OCI-M2 (cell line): Measurements from ENCODE around the gene ARHGAP15.
A peak's percentile ranks its signal among the peaks of the same experiment; 100 is the strongest.

Source experiments
- DNase-seq: peaks from one replicate; lab custom pipeline; 2025; ENCODE audit not compliant: unreplicated experiment; lab: John Stamatoyannopoulos, UW

Gene ARHGAP15

GRCh38 chr2:143477714-143478443 lies 348.7 kb downstream of the ARHGAP15 start:
- no peak for DNase-seq

GRCh38 chr2:143480086-143480485 lies 350.9 kb downstream of the ARHGAP15 start:
- DNase-seq: no peak

GRCh38 chr2:143480601-143481236 lies 351.5 kb downstream of the ARHGAP15 start:
- no peak for DNase-seq

- no peak for DNase-seq
Measured at GRCh38 chr2:143481237-143481623, 352.0 kb downstream of the ARHGAP15 start.

- DNase-seq: no peak
Measured at GRCh38 chr2:143481733-143482132, 352.5 kb downstream of the ARHGAP15 start.

GRCh38 chr2:143482316-143482715 lies 353.1 kb downstream of the ARHGAP15 start:
- DNase-seq: no peak

- DNase-seq: no peak
Measured at GRCh38 chr2:143482771-143483170, 353.6 kb downstream of the ARHGAP15 start.

GRCh38 chr2:143486976-143487375 lies 357.8 kb downstream of the ARHGAP15 start:
- DNase-seq: no peak

- no peak for DNase-seq
Measured at GRCh38 chr2:143489145-143489544, 359.9 kb downstream of the ARHGAP15 start.

GRCh38 chr2:143491131-143491530 lies 361.9 kb downstream of the ARHGAP15 start:
- DNase-seq: no peak

- no peak for DNase-seq
Measured at GRCh38 chr2:143493339-143493738, 364.1 kb downstream of the ARHGAP15 start.

GRCh38 chr2:143497726-143498125 lies 368.5 kb downstream of the ARHGAP15 start:
- DNase-seq: no peak

GRCh38 chr2:143498496-143498895 lies 369.3 kb downstream of the ARHGAP15 start:
- no peak for DNase-seq

- DNase-seq: no peak
Measured at GRCh38 chr2:143499061-143499460, 369.8 kb downstream of the ARHGAP15 start.

- DNase-seq: no peak
Measured at GRCh38 chr2:143501106-143501676, 372.0 kb downstream of the ARHGAP15 start.

GRCh38 chr2:143503280-143503679 lies 374.1 kb downstream of the ARHGAP15 start:
- no peak for DNase-seq

- DNase-seq: no peak
Measured at GRCh38 chr2:143504397-143504796, 375.2 kb downstream of the ARHGAP15 start.

- no peak for DNase-seq
Measured at GRCh38 chr2:143505542-143505941, 376.3 kb downstream of the ARHGAP15 start.

GRCh38 chr2:143513081-143513480 lies 383.9 kb downstream of the ARHGAP15 start:
- peak; percentile 4 for DNase-seq

- no peak for DNase-seq
Measured at GRCh38 chr2:143514413-143514812, 385.2 kb downstream of the ARHGAP15 start.

GRCh38 chr2:143515318-143515717 lies 386.1 kb downstream of the ARHGAP15 start:
- DNase-seq: no peak

- no peak for DNase-seq
Measured at GRCh38 chr2:143519521-143519920, 390.3 kb downstream of the ARHGAP15 start.
